ENCODE results near the gene SHF.

Gene SHF

GRCh38 chr15:45121706-45122417, 65.9 kb downstream of the SHF start:
- DNase-seq, result no peak

GRCh38 chr15:45121020-45121419, 66.7 kb downstream of the SHF start:
- DNase-seq, result no peak

- DNase-seq, result no peak
Observed at GRCh38 chr15:45120081-45120972, 67.4 kb downstream of the SHF start.

GRCh38 chr15:45118996-45119395, 68.8 kb downstream of the SHF start:
- DNase-seq, result no peak

GRCh38 chr15:45118131-45118588, 69.6 kb downstream of the SHF start:
- DNase-seq, result peak; percentile 91

GRCh38 chr15:45117308-45118130, 70.2 kb downstream of the SHF start:
- DNase-seq, result no peak
